Stimulated activated CD8-positive, alpha-beta memory T cell treated with anti-CD3 and anti-CD28 coated beads, Interleukin-2, amount 100 ng/mL, for 1 hour (primary cell): Measurements from ENCODE around the gene PGAP2.
"Not testable (repeated sequence)": the region's sequence is repeated elsewhere in the genome, so short reads cannot be mapped to it uniquely, and the experiment has no call there.

Source experiments
- DNase-seq, 2 donors: peaks; one replicate each; pipeline ENCODE4 v3.0.0-alpha.2; 2020; ENCODE audit warnings: low read depth in 2 of 2

PGAP2 gene

DNA sequence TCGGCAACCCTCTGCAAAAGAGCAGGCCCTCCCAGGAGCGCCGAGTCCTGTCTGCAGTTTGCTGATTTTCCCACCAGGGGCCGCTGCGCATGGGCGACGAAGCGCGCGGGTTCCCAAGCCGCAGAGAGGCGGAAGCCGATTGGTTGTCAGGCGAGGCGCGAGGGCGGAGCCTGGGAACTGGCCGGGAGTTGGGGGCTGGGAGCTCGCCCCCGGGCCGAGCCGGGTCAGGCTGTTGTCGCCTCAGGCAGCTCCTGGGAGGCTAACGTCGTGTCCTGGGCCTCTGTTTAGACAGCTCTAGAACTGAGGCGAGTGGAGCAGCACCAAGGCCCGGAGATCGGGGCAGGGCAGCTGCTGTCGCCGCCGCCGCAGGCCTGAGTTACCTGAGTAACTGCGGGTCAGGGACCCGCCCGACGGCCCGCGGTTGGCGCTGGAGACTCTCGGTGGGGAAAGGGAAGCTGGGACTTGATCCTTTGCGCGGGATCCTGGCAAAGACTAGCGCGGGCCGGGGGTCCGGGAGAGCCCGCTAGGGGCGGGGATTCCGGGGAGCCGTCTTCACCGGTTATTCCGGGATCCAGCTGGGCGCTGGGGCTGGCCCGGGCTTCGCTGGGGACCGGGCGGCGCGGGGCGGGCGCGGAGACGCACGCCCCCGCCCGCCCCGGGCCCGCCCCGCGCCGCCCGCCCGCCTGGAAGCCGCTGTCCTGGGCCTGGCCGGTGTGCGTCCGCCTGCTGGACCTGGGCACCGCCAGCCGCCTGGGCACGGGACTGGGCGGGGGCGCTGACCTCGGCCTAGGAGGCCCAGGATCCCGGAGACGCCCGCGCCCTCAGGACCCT is 46.8 kb downstream of the PGAP2 start, which contains the start of gene STIM1:
TSS of gene STIM1 (plus strand) at position 688 of the 831 bp plus-strand sequence. CDS start 607 bp downstream, outside the sequence.
- DNase-seq, result peak; percentile 95

DNA sequence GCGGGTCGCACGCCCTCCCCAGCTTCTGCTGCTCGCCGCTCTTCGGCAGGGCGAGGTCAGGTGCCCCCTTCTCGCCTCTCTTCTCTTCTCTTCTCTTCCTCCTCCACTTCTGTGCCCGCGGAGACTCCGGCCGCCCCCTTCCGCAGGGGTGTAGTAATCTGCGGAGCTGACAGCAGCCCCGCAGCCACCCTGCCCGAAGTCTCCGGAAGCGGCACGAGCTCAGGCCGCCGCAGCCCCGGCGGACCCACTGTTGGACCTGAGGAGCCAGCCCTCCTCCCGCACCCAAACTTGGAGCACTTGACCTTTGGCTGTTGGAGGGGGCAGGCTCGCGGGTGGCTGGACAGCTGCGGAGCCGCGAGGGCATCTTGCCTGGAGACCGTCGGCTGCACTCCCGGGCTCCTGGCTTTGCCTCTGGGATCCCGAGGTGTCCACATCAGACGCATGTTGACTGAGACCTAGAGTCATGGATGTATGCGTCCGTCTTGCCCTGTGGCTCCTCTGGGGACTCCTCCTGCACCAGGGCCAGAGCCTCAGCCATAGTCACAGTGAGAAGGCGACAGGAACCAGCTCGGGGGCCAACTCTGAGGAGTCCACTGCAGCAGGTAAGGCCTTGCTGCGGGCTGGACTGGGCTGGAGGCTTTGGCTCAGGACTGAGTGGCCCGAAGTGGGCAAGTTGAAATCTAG is 47.6 kb downstream of the PGAP2 start:
- no peak for DNase-seq

DNA sequence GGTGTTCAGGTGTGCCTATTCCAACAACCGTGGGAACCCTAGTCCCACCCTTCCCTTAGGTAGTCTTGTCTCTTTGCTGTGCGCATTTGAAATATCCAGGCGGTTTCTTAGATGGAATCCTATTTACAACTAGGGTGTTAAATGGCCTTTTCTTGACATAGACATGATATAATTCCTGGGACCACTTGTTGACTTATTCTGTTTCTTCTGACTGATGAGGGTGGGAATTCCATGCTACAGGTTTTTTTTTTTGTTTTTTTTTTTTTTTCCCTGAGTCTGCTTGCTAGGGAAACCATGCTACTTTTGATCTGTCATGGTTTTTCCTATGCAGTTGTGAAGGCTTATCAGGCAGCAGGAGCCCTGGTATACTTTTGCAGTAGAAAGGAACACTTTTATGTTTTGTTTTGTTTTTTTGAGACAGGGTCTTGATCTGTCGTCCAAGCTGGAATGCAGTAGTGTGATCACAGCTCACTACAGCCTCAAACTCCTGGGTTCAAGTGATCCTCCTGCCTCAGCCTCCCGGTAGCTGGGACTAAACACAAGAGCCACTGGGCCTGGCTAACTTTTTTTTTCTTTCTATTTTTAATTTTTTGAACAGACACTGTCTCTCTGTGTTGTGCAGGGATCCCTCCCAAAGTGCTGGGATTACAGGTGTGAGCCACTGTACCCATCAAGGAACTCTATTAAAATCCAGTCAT is 48.6 kb downstream of the PGAP2 start:
- no peak for DNase-seq

DNA sequence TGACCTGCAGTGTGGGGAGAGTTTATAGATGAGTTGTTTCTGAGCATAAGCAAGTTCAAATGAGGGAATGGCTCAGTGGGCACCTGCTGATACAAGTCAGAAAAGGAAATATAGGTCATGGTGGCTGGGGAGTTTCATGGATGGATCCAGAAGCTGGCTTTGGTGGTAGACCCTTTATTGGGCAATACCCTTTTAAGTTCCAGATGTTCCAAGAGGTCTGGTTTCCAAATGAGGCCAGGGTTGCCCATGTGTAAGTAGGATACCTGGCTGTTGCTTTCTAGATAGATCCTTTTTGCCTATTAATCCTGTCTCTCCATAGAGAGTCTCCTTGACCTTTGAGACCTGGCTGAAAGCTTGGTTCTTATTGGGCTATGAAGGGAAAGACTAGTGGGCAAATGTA is 49.3 kb downstream of the PGAP2 start:
- no peak for DNase-seq

DNA sequence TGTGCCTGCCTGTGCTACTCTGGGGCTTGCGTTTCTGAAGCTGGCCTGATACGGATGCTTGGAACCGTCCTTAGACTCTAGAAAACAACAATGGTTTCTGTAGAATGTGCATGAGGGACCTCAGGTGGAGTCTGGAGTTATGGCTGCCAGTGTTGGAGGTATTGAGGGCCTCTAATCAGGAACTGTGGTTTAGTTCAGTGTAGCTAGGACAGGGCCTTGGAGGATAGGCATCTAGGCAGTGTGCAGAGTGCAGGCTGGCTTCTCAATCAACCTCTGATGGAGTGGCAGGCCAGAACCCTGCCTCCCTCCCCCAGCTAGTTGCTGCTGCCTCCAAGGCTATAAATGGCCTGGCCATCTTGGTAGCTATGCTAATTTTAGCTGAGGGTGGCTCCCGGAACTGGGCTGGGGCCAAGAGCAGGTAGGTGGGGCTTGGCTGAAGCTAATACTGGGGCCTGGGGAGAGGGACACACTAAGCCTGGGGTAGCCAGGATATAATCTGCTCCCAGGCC is 51.1 kb downstream of the PGAP2 start:
- no peak for DNase-seq

DNA sequence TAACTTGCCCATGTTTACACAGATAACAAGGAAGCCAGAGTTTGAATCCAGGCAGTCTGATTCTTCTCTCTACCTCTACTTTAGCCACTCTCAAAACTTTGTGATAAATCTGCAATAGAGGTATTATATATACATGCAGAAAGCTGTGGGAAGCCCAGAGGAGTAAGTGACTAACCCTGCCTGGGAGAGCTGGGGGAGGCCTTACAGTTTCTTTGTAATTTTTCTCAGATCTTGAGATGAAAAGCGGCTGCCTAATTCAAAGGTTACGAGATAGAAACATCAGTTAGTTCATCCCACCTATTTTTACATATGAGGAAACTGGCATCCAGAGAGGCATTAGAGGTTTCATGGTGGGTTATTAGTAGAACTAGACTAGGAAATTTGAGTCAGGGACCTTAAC is 52.0 kb downstream of the PGAP2 start:
- DNase-seq, result no peak

DNA sequence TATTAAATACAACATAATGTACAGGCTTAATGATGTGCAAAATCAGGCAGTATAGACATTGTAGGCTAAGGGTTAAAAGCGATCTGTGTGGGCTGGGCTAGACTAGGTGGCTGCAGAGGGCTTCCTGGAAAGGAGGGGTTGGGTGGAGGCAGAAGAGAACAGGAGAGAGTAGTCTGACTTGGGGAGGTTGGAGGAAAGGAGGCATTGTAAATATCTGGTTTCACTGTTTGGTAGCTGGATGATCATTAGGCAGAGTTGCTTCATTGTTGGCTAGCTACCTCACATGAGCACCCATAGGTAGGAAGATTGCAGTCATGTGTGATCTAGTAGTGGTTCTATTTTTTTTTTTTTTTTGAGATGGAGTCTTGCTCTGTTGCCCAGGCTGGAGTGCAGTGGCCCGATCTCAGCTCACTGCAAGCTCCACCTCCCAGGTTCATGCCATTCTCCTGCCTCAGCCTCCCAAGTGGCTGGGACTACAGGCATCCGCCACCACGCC is 52.6 kb downstream of the PGAP2 start:
- DNase-seq, result not testable (repeated sequence)

DNA sequence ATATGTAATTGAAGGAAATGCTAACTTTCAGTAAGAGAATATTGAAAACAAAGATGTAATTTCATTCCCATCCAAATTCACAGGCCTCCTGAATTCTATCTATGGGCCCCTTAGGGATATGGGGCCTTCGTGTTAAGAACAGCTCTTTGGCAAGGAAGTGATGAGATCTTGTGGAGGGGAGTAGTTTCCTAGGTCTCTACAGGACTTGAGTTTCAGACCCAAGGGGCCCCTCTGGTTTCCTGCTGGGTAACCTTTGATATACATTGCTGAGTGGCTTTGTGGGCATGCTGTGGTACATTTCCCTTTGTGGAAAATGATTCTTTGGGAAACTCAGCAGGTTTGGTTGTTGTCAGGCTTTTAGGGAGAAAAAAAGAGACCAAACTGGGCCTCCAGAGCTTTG is 53.3 kb downstream of the PGAP2 start:
- no peak for DNase-seq

DNA sequence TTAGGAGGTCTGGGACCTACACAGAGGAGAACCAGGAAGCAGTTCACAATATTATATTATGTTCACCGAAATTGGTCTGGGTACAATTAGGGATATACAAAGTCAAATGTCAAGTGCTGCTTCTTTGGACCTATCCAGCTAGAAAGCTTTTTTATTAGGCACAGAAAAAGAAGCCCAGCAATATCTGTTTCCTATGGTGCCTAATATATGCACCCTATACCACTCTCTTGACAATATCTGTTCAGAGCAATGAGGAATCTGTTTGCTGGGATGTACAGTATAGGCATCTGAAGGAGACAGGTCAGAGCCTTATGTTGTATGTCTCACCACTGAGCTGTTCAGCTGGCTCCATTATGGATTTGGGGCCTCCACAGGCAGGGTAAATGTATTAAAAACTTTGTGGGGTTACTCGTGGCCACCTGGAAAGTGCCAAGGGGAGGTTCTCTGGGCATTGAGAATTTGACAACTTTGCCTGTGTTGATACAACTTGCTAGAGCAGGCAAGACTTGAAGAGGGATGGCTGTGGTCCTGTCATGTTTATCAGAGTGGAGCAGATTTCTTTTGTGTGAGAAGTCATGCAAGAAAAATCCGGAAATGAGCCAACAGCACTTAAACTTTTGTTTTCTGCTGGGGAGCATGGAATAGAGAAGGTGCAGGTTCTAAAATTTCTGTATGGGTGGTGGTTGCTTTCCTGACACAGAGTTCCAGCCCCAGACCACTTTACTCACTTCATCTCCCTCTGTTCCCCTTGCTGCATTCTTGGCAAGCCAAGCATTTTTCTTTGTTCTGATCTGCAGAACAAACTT is 57.2 kb downstream of the PGAP2 start:
- no peak for DNase-seq

DNA sequence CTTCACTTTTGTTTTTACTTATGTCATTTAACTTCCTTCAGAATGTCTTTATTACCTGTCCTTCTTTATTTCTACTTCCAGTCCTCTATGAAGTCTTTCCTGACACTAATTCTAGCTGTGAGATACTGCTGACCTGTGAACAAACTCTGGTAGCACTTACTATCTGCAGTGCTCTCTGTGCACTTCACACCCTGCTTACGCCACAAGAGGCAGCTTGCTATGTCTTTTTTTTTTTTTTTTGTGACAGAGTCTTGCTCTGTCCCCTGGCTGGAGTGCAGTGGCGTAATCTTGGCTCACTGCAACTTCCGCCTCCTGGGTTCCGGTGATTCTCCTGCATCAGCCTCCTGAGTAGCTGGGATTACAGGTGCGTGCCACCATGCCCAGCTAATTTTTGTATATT is 57.8 kb downstream of the PGAP2 start:
- DNase-seq, result no peak

DNA sequence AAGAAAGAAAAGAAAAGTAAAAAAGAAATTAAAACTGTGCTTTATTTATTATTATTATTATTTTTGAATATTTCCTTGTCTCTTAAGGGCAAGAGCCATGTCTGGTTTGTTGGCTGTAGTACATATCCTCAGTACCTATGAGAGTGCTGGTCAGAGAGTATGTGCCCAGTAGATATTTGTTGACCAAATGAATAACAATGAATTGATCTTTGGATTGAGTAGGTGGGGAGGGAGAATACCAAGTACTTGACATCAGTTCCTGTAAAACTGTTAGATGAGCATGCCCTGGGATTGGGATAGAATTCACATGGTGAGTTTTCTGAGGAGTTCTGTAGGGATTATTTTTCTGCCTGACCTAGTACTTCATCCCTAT is 58.5 kb downstream of the PGAP2 start:
- no peak for DNase-seq

DNA sequence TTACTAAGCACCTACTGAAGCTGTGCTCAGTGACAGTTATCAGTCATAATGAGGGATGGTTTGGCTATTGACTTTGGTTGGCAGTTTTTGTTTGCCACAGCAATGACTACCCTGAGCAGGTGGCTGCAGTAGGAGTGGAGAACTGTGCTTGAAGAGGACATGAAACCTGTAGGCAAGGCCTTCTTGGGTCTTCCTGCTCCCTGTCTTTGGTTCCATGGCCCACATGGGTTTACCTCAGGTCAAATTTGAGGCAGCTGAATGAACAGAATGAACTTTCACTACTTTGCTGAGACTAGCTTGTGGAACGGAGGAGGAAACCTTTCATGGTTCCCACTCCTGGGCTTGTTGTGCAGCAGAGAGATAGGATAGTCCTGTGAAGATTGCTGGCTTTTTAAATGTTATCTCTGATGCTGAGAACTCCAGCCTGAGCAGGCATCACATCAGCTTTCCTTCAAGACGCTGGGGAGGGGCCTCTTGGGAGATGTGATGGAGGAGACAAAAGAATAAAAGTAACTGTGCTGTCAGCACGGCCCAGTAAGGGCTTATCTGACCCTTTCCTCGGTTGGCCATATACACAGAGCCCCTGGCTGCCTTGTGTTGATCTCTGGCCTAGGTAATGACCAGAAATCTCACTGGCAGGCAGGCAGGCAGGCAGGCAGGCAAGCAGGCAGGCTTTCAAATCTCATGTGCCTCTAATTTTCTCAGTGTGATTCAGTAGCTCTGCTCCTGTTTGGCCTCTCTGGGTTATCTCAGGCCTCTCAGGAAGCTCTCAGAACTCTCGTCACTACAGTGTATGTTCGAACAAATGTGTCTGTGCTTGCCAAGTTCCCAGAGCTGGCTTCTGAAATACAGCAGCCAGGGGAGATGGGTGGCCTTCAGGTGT is 59.1 kb downstream of the PGAP2 start:
- no peak for DNase-seq

DNA sequence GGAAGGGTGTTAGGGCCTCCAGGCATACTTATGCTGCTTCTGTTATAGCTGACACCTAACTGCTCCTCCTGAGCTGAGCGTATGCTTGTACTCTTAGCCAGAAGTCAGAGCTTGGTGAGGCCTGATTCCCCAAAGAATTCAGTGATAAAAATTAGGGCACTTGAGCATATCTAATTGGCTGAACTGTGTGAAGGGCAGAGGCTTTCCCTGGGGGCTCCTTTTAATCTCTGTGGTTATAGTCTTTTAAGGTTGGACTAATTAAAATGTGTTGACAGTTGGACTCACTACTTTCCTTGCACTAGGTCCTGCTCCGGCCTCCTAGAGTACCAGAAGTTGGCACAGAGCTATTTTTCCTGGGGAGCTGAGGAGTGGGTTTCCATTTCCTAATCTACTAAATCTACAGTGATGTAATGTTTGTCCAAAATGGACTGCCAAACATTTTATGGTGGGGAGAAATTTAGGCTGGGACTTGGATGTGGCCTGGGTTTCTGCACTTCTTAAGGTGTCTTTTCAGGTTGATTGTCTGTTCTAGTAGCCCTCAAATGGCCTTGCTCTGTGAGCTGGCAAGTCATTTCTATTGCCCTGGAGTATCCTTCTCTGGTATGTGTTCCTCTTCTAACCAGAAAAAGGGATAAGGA is 65.5 kb downstream of the PGAP2 start:
- no peak for DNase-seq
